ENCODE measurements around the gene CDKN2D.
A peak's percentile ranks its signal among the peaks of the same experiment; 100 is the strongest.

The CDKN2D gene

DNA sequence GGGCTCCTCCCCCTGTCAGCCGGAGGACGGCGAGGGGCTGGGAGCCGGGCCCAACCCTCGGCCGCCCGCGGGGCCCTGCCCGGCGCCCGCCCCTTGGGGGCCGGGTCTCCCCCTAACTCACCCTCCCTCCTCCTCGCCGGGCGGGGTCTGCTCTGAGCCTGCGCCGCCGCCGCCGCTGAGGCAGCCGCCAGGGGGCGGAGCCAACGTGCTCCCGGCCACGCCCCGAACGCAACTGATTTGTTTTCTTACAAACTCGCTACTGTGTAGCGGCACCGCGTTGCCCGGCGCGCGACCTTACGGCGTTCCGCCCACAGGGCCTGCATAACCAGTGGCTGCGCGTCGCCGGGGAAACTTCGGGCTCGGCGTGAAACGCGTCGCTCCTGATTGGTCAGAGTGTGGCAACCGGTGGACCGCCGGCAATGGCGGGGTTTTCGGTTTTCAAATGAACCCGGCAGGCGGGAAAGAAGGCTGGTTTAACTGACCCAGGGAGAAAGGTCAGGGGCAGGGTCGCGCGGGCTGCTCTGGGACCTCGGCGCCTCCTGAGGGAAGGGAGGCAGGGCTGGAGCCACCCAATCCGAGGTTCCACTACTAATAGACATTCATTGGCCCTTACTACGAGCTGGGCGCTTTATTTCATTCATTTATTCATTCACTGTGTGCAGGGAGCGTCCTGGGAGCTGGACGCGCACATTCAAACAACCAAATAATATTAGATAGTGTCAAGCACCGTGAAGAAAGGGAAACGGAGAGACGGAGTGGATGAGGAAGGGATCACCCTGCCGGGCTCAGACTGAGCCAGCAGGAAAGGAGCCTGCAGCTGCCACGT, at the start of gene CDKN2D:
CDKN2D (minus strand) TSS at position 154 of the 826 bp plus-strand sequence. CDS start 326 bp downstream, outside the sequence.
- Mint-ChIP-seq H3K36me3 (peaks cover 3% of the 10 kb centered on the region), H3K27me3 (no peaks in the 10 kb centered on the region), H3K4me1 (ENCODE audit: low read depth) (peaks cover 44% of the 10 kb centered on the region), H3K27ac (peak within 1 kb of the TSS; percentile 97), H3K4me3 (peak within 1 kb of the TSS; percentile 98), H3K9me3 (ENCODE audit: low read depth) (no peaks in the 10 kb centered on the region)

DNA sequence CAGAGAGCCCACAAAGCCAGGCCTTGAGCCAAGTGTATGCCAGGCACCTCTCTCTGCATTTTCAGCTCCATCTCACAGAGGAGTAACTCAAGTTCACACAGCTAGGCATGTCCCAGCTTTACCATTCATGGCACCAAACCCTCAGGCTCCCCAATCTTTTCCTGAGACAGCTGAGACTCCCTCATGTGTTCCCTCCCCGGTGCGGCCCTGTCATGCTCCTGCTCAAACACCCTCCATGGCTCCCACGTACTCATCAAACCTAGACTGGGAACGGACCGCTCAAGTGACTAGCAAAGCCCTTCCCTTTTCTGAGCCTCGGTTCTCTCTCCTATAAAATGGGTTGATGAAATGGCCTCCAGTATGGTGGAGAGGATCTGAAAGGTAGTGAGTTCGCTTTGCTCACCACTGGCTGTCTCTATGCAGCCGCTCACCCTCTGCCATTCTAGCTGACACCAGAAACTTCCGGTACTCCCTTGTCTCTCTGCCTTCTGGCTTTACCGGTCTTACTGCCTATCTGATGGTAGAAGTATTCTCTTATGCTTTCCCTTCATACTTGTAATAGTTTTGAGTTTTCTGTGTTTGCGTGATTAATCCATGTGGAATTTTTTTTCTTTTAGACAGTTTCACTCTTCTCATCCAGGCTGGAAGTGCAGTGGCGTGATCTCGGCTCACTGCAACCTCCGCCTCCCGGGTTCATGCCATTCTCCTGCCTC, 48.8 kb upstream of the CDKN2D start:
- Mint-ChIP-seq H3K4me1 (ENCODE audit: low read depth) (peaks cover 53% of the 10 kb centered on the region), H3K27me3 (no peaks in the 10 kb centered on the region), H3K27ac (peak overlapping the region; percentile 79), H3K9me3 (ENCODE audit: low read depth) (no peaks in the 10 kb centered on the region), H3K36me3 (peaks cover 3% of the 10 kb centered on the region), H3K4me3 (no peak overlapping the region)

DNA sequence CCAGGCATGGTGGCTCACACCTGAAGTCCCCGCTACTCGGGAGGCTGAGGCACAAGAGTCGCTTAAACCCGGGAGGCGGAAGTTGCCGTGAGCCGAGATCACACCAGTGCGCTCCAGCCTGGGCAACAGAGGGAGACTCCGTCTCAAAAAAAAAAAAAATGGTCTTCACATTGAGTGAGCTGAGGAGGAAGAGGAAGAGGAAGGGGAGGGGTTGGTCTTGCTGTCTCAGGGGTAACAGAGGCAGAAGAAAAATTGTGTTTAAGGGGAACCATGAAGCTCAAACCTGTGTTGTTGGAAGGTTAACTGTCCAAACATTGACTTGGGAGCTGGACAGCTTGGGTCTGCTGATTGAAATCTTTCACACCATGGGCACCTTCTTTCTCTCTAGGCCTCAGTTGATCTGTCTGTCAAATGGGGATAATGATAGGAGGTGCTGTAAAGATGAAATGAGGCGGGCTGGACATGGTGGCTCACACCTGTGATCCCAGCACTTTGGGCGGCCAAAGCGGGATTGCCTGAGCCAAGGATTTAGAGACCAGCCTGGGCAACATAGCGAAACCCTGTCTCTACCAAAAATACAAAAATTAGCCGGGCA, 46.7 kb upstream of the CDKN2D start:
- H3K4me3 Mint-ChIP-seq: no peak overlapping the region

GRCh38 chr19:10612499-10613119, 43.8 kb upstream of the CDKN2D start:
- Mint-ChIP-seq H3K9me3 (ENCODE audit: low read depth) (no peaks in the 10 kb centered on the region), H3K27me3 (no peaks in the 10 kb centered on the region), H3K4me1 (ENCODE audit: low read depth) (peaks cover 39% of the 10 kb centered on the region), H3K36me3 (peaks cover under 1% of the 10 kb centered on the region), H3K27ac (peak overlapping the region; percentile 41), H3K4me3 (no peak overlapping the region)

More for the DNA sequence above, 46.7 kb upstream of the CDKN2D start:
- Mint-ChIP-seq H3K27ac (peak overlapping the region; percentile 70), H3K36me3 (peaks cover 3% of the 10 kb centered on the region), H3K9me3 (ENCODE audit: low read depth) (no peaks in the 10 kb centered on the region), H3K27me3 (no peaks in the 10 kb centered on the region), H3K4me1 (ENCODE audit: low read depth) (peaks cover 48% of the 10 kb centered on the region)

DNA sequence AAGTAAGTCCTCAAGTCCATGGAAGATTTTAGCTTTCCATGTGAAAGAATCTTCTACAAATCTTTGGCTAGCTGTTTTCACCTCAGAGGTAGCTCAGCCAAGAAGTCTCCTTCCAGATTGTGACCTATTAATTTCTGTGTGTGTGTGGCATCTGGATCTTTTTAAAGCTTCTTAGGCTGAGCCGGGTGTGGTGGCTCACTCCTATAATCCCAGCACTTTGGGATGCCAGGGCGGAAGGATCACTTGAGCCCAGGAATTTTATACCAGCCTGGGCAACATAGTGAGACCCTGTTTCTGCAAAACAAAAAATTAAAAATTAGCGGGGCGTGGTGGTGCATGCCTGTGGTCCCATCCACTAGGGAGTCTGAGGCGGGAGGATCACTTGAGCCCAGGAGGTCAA, 43.1 kb upstream of the CDKN2D start:
- H3K36me3 Mint-ChIP-seq: no peaks in the 10 kb centered on the region
- no peak overlapping the region for H3K27ac Mint-ChIP-seq
- H3K27me3 Mint-ChIP-seq: no peaks in the 10 kb centered on the region
- H3K9me3 Mint-ChIP-seq (ENCODE audit: low read depth): no peaks in the 10 kb centered on the region
- no peak overlapping the region for H3K4me3 Mint-ChIP-seq
- H3K4me1 Mint-ChIP-seq (ENCODE audit: low read depth): peaks cover 38% of the 10 kb centered on the region

DNA sequence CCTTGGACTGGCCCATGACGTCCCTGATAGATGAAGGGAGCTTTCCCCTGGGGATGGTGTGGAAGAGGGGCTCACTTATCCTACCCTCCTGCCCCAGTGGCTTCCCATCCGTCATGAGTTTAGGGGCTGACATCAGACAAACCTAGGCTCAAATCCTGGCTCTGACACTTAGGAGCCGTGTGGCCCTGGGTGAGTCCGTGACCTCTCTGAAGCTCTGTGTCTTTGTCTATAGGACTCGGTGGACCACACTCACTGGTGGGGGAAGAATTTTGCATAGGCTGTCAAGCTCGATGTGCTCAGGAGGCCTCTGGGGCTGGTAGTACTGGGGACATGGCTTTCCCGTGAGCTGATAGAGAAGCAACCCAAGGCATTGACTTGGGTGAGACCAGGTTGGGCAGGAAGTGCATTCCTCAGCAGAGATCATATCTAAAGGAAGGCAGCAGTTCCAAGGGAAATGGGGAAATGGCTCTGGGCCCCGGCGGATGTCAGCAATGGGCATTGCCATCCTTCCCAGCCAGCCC, 35.7 kb upstream of the CDKN2D start:
- Mint-ChIP-seq H3K4me1 (ENCODE audit: low read depth) (peaks cover 28% of the 10 kb centered on the region), H3K27me3 (no peaks in the 10 kb centered on the region), H3K27ac (peak overlapping the region; percentile 99), H3K9me3 (ENCODE audit: low read depth) (no peaks in the 10 kb centered on the region), H3K4me3 (peak overlapping the region; percentile 97), H3K36me3 (no peaks in the 10 kb centered on the region)

DNA sequence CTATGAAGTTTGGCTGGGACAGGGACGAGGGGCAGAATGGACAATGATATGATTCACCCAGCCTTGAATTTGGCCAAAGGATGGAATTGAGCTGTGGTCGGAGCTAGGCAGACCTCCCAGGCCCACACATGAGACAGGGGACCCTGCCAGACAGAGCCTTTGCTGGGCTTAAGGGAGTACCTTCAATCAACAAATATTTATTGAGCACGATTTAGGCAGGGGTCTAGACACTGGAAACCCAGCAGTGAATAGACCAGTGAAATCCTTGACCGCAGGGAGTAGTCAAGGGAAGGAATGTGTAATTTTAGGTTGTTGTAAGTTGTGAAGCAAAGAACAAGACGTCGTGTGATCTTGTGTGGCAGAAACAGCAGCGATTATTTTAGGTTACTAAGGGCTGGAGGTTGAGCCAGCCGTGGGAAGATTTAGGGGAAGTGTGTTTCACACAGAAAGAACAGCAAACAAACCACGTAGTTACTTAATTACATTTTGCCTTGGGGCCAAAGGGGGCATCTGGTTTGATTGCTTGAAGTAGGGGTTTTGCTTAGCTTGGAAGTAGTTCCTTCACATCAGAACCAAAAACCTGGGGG, 35.2 kb upstream of the CDKN2D start:
- H3K27ac Mint-ChIP-seq: peak overlapping the region; percentile 99
- peaks cover 28% of the 10 kb centered on the region for H3K4me1 Mint-ChIP-seq (ENCODE audit: low read depth)
- no peaks in the 10 kb centered on the region for H3K36me3 Mint-ChIP-seq

DNA sequence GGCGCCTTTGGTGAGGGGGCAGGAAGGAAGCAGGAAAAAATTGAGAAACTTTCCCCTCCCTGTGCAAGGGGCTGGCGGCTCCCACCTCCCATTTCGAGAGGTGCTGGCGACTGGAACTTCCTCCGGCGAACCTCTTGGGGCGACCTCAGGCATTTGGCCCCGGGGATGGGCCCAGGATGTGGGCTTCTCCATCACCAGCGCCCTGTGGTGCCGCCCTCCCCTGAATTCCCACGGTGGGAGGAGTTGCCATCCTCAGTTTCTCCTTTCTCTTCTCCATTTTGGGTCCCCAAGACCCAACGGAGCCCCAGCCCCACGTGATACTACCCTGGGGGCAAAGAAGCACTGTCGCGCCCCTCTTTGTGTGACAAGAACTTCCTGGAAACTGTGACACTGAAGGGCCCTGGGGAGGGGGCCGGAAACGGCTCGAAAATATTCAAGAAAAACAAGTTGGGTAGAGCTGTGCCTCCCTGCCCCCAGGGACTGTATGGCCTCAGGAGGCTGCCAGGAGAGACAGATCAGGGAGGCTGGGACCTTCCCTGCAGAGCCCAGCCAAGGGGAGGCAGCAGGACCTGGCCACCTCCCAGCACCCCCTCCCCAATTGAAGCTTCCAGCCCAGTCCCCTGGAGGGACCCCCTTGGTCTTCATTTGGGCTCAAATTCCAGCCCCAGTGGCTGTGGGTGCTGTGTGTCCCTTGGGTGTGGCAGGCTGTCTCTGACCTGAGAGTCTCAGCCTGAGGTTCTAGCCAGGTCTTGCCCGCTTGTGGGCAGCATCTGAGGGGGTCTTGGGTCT, 34.5 kb upstream of the CDKN2D start:
- peaks cover 27% of the 10 kb centered on the region for H3K4me1 Mint-ChIP-seq (ENCODE audit: low read depth)
- no peaks in the 10 kb centered on the region for H3K36me3 Mint-ChIP-seq
- no peaks in the 10 kb centered on the region for H3K9me3 Mint-ChIP-seq (ENCODE audit: low read depth)
- H3K27ac Mint-ChIP-seq: peak overlapping the region; percentile 99
- no peaks in the 10 kb centered on the region for H3K27me3 Mint-ChIP-seq
- H3K4me3 Mint-ChIP-seq: peak overlapping the region; percentile 97

More for the DNA sequence above, 35.2 kb upstream of the CDKN2D start:
- no peaks in the 10 kb centered on the region for H3K9me3 Mint-ChIP-seq (ENCODE audit: low read depth)
- peak overlapping the region; percentile 97 for H3K4me3 Mint-ChIP-seq
- H3K27me3 Mint-ChIP-seq: no peaks in the 10 kb centered on the region

DNA sequence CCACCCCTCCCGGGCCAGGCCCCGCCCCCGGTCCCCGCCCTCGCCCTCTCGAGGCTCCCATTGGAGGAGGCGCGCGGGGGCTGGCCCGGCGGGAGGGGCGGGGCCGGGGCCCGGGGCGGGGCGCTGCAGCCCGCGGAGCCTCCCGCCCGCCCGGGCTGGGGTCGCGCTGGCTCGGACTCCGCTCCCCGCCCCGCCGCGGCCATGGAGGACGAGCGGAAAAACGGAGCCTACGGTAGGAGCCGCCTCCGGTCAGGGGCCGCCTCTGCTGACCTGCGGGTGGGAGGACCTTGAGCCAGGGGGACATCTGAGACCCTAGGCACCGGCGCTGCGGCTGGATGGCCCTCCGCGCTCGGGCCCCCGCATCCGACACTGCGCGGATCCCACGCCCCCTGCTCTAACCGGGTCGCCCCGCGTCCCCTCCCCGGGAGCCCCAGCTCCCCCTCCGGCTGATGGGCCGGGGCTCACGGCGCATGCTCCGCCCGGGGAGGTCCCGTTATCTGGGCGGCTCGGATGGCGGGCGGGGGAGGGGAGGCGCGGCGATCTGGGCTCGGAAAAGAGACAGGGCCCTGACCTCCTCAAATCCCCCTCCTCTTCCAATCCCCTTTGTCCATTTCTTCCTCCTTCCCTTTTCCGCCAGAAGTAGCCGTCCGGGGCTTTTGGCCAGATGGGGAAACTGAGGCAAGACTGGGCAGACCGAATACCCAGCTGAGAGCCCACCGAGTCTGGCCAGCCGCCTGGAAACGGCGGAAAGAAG, 33.7 kb upstream of the CDKN2D start:
- peak overlapping the region; percentile 99 for H3K27ac Mint-ChIP-seq
- H3K9me3 Mint-ChIP-seq (ENCODE audit: low read depth): no peaks in the 10 kb centered on the region
- H3K4me1 Mint-ChIP-seq (ENCODE audit: low read depth): peaks cover 26% of the 10 kb centered on the region
- H3K27me3 Mint-ChIP-seq: no peaks in the 10 kb centered on the region
- H3K4me3 Mint-ChIP-seq: peak overlapping the region; percentile 97
- H3K36me3 Mint-ChIP-seq: no peaks in the 10 kb centered on the region

DNA sequence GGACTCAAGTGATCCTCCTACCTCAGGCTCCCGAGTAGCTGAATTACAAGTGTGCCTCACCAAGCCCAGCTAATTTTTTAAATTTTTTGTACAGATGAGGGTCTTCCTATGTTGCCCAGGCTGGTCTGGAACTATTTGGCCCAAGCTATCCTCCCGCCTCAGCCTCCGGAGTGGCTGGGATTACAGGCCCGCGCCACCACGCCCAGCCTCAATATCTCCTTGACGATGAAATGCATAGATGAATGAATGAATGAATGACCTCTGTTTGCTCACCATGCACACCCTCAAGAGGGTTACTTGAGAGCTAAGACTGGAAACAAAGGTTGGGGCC, 33.2 kb upstream of the CDKN2D start:
- Mint-ChIP-seq H3K27me3 (no peaks in the 10 kb centered on the region), H3K27ac (peak overlapping the region; percentile 85), H3K4me3 (peak overlapping the region; percentile 86), H3K4me1 (ENCODE audit: low read depth) (peaks cover 23% of the 10 kb centered on the region), H3K36me3 (no peaks in the 10 kb centered on the region), H3K9me3 (ENCODE audit: low read depth) (no peaks in the 10 kb centered on the region)

DNA sequence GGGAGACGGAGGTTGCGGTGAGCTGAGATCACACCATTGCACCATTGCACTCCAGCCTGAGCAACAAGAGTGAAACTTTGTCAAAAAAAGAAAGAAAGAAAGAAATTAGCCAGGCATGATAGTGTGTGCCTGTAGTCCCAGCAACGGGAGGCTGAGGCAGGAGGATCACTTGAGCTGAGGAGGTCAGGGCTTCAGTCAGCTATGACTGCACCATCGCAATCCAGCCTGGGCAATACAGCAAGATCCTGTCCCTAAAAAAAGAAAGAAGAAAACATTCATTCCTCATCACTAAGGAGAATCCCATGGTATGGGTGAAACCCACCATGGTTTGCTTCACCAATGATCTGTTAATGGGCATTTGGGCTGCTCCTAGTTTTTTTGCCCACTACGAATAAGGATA, 31.4 kb upstream of the CDKN2D start:
- Mint-ChIP-seq H3K9me3 (ENCODE audit: low read depth) (no peaks in the 10 kb centered on the region), H3K36me3 (no peaks in the 10 kb centered on the region), H3K4me3 (peak overlapping the region; percentile 48), H3K4me1 (ENCODE audit: low read depth) (peaks cover 31% of the 10 kb centered on the region), H3K27ac (no peak overlapping the region), H3K27me3 (no peaks in the 10 kb centered on the region)

DNA sequence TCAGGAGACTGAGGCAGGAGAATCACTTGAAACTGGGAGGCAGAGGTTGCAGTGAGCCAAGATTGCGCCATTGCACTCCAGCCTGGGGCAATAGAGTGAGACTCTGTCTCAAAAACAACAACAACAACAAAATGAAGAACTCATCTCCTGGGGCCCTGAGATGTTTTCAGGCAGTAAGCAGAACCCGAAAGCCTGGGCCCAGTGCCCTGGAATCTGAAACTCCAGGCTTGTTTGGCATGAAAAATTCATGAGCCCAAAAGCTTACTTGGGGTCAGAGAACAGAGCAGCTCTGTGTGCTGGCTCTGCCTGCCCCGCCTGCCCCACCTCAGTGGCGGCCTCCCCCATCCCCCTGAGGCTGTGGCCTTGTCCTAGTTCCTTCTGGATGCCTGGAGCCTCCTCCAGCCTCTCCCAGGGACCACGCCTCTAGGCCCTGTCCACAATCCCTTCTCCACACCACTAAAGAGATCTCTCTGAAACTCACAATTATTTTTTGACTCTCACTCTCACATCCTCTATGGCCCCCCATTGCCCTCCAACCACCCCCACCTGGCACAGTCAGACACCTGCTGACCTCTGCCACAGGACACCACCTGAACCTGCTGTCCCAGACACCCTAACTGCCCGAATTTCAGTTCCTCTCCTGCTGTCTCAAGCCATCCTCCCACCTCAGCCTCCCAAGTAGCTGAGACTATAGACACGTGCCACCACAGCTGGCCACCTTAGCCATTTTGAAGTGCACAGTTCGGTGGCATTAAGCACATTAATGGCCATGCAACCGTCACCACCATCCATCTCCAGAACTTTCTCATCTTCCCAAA, 25.2 kb upstream of the CDKN2D start:
- Mint-ChIP-seq H3K4me1 (ENCODE audit: low read depth) (peaks cover 14% of the 10 kb centered on the region), H3K36me3 (no peaks in the 10 kb centered on the region), H3K27me3 (peaks cover 3% of the 10 kb centered on the region), H3K4me3 (no peak overlapping the region), H3K27ac (no peak overlapping the region), H3K9me3 (ENCODE audit: low read depth) (no peaks in the 10 kb centered on the region)

DNA sequence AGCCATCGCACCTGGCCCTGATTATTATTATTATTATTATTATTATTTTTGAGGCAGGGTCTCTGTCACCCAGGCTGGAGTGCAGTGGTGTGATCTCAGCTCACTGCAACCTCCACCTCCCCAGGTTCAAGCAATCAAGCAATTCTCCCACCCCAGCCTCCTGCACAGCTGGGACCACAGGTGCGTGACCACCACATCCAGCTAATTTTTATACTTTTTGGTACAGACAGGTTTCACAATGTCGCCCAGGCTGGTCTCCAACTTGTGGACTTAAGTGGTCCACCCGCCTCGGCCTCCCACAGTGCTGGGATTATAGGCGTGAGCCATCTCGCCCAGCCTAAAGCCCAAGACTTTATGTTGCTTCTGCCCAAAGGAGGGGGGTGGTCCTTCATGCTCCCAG, 24.4 kb upstream of the CDKN2D start:
- H3K4me3 Mint-ChIP-seq: no peak overlapping the region
- H3K9me3 Mint-ChIP-seq (ENCODE audit: low read depth): no peaks in the 10 kb centered on the region
- peaks cover 3% of the 10 kb centered on the region for H3K27me3 Mint-ChIP-seq
- no peaks in the 10 kb centered on the region for H3K36me3 Mint-ChIP-seq
- no peak overlapping the region for H3K27ac Mint-ChIP-seq
- peaks cover 14% of the 10 kb centered on the region for H3K4me1 Mint-ChIP-seq (ENCODE audit: low read depth)

Measured in activated naive CD8-positive, alpha-beta T cell (primary cell).